Kidney epithelial cell (primary cell): ENCODE measurements around the gene LACTB. TPM values are rescaled to one million over a fixed set of nuclear protein-coding genes. Genes with fewer than 3 reads are reported as not detected.

Experiments used
- DNase-seq: peaks from one replicate; pipeline ENCODE4 v3.0.0-alpha.2; 2010; ENCODE audit warnings: low read depth
- H3K27me3 ChIP-seq: 2 replicates; pipeline ENCODE4 v1.6.0; 2011; ENCODE audit warnings: low read length; ENCODE audit not compliant: control insufficient read depth, insufficient read depth
- H3K36me3 ChIP-seq: 2 replicates; pipeline ENCODE4 v1.5.1; 2011; ENCODE audit warnings: low read length; ENCODE audit not compliant: control insufficient read depth, insufficient read depth
- H3K4me3 ChIP-seq: 2 replicates; pipeline ENCODE4 v1.5.1; 2011; ENCODE audit warnings: low read depth, mild to moderate bottlenecking, control low read depth, low read length
- CTCF ChIP-seq: IDR thresholded peaks from 2 replicates; pipeline ENCODE4 v1.5.1; 2011; ENCODE audit warnings: mild to moderate bottlenecking, moderate library complexity, low read length, control low read depth, inconsistent platforms; ENCODE audit not compliant: insufficient read depth, poor library complexity, severe bottlenecking
- total RNA-seq: library from RNA; depleted of rRNA; stranded (reverse); fragments of >200 nt; gene quantifications from 2 replicates; pipeline ENCODE4 v1.2.3, GENCODE V29; 2015

The LACTB gene
- total RNA-seq, 1 donor from 2014 or later: 11.6 TPM

- no peak for TF ChIP-seq CTCF
- DNase-seq: no peak
- Histone ChIP-seq H3K36me3 (no peaks in the 10 kb centered on the region), H3K4me3 (no peak overlapping the region), H3K27me3 (no peaks in the 10 kb centered on the region)
Measured at GRCh38 chr15:63185206-63185605, 63.5 kb downstream of the LACTB start.

- DNase-seq: no peak
- no peak for TF ChIP-seq CTCF
- Histone ChIP-seq H3K36me3 (no peaks in the 10 kb centered on the region), H3K4me3 (no peak overlapping the region), H3K27me3 (no peaks in the 10 kb centered on the region)
Measured at GRCh38 chr15:63186065-63186464, 64.4 kb downstream of the LACTB start.

DNA sequence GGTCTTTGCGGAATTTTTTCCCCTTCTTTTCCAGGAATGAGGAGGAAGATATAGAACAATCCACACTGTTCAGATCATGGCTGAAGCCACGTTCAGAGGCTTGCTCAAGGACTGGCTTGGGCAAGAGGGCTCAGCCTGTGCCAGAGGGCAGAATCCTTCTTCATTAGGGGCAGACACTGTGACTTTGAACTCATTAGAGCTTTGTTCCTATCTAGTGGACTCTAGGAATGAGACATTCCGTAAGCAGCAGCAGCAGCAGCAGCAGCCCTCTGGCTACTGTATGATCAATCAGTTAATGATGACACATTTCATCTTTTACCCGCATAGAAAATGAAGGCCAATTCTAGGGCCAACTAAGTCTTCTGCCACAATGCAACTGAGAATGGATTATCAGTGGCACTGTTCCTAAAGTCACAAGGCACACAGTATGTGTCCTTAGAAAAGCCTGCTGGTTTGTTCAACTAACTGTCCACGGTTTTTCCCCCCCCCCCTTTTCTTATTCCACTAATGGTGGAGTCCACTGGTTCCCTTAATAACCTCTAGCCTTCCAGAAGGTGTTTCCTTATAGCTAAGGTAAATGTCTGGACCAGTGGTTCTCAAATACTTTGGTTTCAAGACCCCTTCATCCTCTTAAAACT lies 66.0 kb downstream of the LACTB start:
- no peak for TF ChIP-seq CTCF
- Histone ChIP-seq H3K36me3 (no peaks in the 10 kb centered on the region), H3K27me3 (no peaks in the 10 kb centered on the region), H3K4me3 (no peak overlapping the region)
- DNase-seq: no peak

DNA sequence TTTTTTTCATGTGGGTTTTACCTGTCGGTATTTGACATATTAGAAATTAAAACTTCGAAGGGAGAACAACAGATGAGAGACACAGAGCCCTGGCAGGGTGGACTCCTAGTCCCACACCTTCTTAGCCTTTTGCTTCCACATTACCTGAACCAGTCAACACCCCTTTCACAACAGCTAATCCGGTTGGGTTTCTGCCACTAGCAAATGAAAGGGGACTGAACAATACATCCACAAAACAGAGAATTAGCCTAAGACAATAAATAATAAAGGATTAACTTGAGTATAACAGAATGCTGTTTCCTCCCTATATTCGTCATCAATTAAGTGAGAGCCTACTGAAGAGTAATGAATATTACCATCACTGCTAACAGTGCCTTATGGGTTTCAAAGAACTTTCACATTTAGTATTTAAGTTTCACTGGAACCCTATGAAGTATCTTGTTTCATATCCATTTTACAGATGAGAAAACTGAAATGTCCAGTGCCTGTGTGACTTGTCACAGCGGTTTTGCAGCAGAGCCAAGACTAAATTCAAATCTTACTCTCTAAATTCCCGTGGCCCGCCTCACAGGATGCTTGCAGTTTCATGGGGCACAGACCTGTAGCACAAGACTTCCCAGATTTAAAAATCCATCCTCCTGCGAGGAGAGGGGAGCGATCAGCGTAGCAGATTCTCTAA lies 66.7 kb downstream of the LACTB start:
- no peak for DNase-seq
- peak overlapping the region; percentile 43 for H3K4me3 ChIP-seq
- H3K27me3 ChIP-seq: no peaks in the 10 kb centered on the region
- H3K36me3 ChIP-seq: no peaks in the 10 kb centered on the region
- no peak for TF ChIP-seq CTCF

DNA sequence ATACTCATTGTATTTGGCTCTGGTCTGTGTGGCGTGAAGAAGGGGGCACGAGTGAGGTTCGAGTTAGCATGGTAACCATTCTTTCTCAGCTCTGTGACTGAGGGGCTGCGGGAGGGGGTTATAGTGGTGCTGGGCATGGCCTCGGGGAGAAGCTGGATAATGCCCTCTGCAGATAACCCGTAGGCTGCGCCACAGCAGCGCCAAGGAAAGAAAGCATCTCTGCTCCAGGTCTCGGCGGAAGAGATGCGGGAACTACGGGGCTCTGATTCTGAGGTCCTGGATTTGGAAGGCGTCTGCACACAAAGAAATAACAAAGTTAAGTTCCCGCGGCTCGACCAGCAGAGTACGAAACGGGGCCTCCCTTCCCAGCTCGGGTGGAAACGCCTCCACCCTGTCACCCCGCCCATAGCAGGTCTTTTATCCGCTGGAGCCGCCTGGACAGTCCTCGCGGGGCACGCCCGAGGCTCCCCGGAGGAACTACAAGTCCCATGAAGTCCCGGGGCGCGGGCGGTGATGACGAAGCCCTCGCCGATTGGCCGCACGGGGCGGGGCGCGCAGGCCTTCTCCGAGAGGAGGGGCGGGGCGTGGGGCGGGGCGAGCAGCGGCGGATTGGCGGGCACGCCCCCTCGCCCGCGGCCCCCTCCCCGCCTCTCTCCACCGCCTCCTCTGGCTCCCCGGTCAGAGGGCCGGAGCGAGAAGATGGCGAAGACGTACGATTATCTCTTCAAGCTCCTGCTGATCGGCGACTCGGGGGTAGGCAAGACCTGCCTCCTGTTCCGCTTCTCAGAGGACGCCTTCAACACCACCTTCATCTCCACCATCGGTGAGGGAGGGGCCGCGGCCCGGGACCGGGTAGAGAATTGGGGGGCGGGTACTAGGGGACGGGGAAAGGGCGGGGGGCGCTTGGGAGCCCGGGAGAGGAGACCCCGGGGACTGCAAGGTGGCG lies 67.5 kb downstream of the LACTB start, which contains the start of gene RAB8B:
RAB8B (plus strand) TSS at position 681 of the 946 bp plus-strand sequence; CDS start at position 700, 19 bp downstream.
- no peak for TF ChIP-seq CTCF
- no peak for DNase-seq
- no peaks in the 10 kb centered on the region for H3K36me3 ChIP-seq
- H3K4me3 ChIP-seq: peak within 1 kb of the TSS; percentile 90
- H3K27me3 ChIP-seq: no peaks in the 10 kb centered on the region
